ENCODE results near the gene GIT2.
"Not testable (repeated sequence)": the region's sequence is repeated elsewhere in the genome, so short reads cannot be mapped to it uniquely, and the experiment has no call there.

The GIT2 gene

GRCh38 chr12:109943811-109944210, 52.4 kb downstream of the GIT2 start:
- DNase-seq: no peak

DNA sequence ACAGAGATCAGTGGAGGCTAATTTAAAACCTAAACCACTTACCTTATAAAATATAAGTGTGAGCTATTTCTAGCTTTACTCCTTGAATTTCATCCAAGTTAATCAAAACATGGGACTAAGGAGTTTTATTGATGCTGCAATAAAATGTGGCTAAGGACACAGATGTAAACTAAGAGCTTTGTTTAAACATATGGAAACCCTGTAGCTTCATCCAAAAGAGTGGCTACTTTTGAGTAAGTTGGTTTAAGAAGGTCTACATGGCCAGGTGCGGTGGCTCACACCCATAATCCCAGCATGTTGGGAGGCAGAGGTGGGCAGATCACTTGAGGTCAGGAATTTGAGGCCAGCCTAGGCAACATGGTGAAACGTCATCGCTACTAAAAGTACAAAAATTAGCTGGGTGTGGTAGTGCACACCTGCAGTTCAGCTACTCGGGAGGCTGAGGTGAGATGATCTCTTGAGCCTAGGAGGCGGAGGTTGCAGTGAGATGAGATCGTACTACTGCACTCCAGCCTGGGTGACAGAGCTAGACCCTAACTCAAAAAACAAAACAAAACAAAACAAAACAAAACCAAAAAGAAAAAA, 55.7 kb downstream of the GIT2 start:
- DNase-seq: no peak

GRCh38 chr12:109939504-109939903, 56.7 kb downstream of the GIT2 start:
- no peak for DNase-seq

- DNase-seq: no peak
Observed at GRCh38 chr12:109938947-109939346, 57.2 kb downstream of the GIT2 start.

DNA sequence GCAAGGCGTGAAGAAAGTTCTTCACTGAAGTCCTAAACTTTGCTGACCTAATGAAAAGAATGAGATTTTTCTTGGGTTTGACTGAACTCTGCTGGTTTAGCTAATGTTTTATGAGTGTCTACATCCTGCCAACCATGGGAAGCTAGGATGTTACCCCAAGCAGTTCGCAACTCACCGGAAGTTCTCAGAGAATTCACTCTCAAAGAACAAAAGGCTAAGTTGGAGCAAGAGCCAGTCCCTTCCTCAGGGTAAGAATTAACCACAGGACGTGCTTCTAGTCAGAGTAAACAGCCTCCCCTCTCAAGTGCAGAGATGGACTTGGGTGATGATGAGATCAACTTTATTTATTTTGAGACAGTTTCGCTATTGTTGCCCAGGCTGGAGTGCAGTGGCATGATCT, 58.8 kb downstream of the GIT2 start:
- DNase-seq: no peak

GRCh38 chr12:109934026-109934425, 62.1 kb downstream of the GIT2 start:
- no peak for DNase-seq

DNA sequence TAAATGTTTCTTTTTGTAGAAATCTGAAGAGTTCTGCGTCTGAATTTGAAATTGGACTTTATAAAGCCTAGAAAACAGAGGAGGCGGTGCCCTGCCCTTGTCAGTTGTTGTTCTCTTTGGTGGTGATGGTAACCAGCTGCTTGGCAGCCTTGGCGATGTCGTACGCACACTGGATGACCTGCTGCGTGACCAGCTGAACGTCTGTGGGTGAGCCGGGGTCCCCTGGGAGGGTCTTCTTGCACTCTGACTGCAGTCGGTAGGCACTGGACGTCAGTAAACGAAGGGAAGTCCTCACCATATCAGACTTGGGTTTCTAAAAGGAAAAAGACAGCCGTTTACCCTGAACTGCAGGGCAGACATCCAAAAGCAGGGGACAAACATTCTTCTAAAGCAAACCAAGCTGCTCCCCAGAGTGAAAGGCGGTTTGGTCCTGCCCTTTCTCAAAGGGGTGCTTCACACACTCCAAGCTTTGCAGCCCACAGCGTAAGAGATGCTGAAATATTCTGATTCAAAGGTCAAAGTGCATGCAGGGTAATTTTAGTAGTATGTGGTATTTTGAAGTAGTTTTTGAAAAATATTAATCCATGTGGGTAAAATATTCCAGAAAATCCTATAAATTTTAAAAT, 63.2 kb downstream of the GIT2 start:
- DNase-seq: no peak

- DNase-seq: no peak
Observed at GRCh38 chr12:109931143-109931542, 65.0 kb downstream of the GIT2 start.

DNA sequence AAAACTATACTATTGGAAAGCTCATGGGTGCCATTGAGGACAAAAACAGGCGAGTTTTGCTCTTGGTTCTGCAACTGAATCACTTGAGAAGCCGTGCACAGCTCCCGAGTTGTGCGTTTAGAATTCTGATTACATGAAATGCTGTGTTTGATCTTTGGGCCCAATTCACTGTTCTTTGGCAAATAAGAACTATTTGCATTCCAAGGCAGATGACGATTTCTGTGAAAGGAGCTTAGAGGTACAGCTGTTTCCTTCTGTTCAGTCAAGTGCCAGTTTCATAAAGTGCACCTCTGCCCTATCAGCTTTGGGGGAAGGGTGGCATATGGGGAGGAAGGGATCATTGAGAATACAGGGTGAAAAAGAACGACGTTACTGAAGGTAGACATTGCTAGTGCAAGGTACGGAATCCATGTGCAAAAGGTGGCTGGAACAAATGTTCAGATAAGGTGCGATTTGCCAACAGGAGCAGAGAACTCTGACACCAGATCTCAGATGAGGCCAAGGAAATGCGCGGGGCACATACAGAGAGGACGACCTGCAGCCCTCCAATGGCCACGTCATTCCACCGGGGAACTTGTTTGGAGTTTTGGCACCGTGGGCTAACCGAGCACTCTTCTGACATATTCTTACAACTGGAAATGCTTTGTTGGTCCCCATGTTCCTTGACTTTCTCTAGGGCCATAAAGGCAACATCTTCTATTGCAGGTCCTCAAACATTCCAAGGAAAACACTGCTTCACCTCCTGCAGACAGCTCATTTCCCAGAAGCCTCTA, 66.0 kb downstream of the GIT2 start:
- no peak for DNase-seq

DNA sequence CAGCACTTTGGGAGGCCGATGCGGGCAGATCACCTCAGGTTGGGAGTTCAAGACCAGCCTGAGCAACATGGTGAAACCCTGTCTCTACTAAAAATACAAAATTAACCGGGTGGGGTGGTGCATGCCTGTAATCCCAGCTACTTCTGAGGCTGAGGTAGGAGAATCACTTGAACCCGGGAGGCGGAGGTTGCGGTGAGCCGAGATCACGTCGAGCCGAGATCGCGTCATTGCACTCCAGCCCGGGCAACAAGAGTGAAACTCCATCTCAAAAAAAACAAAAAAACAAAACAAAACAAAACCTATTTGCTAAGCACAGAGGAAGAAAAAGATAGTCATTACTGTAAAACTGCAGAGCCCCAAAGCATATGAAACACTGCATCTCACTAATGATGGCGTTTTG, 66.8 kb downstream of the GIT2 start:
- not testable (repeated sequence) for DNase-seq

- no peak for DNase-seq
Observed at GRCh38 chr12:109928058-109928656, 68.0 kb downstream of the GIT2 start.

DNA sequence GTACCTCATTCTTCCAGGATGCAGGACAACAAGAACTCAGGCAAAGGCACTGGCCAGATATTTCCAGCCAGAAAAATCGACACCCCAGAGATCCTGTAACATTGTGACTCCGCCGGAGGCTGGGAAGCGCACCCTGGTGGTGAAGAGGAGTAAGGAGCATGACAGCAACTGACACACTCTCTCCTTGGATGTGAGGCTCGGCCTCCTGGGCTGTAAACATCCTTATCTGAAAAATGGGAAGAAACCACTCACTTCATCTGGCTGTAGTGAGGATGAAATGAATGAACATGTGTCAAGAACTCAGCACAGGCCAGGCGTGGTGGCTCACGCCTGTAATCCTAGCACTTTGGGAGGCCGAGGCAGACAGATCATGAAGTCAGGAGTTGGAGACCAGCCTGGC, 68.5 kb downstream of the GIT2 start:
- no peak for DNase-seq

DNA sequence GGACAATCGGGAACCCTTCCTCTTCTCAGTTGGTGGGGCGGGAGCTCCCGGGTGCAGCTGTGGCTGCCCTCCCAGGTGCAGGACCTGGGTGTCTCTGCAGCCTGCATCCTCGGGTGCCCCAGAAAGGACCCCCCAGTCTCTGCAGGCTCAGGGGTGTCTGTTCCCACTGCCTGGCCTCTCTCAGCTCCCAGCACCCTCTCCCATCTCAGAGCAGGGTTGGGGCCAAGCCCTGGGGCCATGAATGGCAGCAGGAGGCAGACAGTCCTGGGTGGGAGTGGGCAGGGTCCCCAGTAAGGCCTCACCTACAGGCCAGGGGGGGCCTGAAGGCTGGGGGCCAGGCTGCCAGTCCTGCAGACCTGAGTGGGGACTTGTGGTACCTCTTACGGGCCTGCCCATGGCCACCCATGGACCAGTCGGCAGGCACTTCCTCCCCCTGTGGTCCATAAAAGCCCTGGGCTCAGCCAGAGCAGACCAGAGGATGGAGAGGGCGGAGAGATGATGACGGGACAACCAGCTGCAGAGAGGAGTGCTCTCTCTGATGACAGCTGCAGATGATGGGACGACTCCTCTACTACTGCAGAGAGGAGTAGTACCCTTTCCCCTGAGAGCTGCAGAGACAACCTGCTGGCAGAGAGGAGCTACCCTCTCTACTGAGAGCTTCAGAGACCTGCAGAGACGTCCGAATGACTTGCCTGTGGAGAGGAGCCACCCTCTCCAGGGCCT, 69.5 kb downstream of the GIT2 start:
- no peak for DNase-seq

DNA sequence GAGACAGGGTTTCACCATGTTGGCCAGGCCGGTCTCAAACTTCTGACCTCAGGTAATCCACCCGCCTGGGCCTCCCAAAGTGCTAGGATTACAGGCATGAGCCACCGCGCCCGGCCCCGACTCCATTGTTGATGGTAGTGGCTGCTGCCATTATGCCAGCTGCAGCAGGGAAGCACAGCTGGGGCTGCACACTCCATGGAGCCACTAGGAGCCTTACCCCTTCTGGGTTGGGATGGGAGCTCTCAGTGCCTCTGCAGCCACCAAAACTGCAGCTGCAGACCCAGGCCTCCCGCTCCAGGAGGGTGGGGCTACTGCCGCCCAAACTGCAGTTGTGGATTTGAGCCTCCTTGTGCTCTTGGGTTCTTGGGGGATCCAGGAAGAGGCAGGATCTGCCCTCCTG, 70.2 kb downstream of the GIT2 start:
- no peak for DNase-seq

DNA sequence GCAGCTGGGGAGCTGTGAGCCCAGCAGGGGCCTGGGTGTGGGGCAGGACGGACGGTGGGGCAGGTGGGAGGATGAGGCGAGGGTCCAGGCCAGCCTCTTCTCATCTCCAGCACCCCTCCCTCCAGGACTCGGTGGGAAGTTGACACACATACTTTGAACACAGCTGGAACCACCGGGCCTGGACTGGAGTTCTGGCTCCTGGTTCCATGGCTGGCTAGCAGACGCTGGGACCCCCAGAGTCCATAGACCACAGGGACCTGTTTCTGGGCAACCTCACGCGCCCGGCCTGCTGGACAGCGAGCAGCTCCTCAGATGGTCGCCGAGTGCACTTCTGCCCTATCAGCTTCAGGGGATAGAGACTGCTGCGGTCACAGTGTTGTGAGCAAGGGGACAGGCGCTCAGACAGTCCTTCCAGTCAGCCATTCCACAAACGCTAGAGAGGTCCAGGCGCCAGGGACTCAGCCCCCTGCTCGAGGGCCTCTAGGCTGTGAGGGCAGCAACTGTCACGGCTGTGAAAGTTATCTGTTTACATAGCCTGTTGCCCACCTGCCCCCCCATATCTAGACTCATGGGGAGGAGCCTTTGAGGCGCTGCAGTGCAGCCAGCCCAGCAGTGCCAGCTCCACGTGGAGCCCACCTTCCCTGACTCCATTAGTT, 70.9 kb downstream of the GIT2 start:
- DNase-seq: no peak

DNA sequence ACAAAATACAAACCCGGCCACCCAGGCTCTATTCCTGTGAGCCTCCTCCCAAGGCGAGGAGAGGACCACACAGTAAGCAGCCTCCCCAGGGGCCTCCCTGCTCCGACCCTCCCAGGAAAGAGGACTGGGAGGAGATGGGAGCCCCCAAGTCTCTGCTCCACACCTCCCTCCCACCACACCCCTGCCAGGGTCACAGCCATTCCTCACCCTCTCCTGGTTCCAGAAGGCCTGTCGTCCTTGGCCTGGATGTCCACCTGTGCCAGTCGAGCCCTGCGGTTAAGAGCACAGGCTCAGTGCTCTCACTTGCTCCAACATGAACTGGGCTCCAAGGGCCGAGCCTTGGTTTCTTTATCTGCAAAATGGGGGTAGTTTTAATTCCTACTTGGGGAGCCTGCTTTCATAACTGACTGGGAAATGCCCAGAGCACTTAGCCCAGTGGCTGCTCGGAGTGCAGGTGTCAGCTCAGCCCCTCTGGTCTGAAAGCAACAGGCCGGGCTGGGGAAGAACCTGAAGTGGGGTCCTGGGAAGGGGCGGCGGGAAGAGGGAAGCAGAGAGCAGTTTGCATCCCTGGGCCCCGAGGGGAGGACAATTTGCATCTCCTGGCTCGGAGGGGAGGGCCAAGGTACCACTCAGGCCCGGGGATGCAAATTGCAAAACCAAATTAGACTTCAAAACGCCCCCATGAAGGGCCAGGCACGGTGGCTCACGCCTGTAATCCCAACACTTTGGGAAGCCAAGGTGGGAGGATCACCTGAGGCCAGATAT, 72.5 kb downstream of the GIT2 start:
- no peak for DNase-seq

GRCh38 chr12:109923038-109923437, 73.1 kb downstream of the GIT2 start:
- DNase-seq: no peak

GRCh38 chr12:109921982-109922381, 74.2 kb downstream of the GIT2 start:
- DNase-seq: no peak

GRCh38 chr12:109920261-109920780, 75.8 kb downstream of the GIT2 start:
- DNase-seq: no peak

- DNase-seq: no peak
Observed at GRCh38 chr12:109919456-109919855, 76.7 kb downstream of the GIT2 start.

DNA sequence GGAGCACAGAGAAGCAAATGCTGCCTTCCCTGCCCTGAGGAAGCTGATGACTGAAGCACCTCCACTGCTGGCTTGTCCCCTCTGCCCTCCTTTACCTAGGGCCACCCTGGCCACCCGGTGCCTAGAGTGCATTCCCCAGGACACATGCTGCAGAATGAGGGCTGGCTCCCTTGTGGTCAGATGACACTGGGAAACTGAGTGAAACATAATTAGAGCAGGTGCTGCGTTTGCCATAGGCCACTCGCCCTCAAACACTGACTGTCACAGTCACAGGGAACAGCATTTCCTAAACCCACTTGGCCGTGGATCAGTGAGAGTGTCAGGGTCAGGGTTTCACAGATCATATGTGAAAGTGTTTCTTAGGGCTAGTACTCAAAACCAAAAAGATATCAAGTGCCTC, 80.1 kb downstream of the GIT2 start:
- no peak for DNase-seq
